Measurements from ENCODE around the gene CALM1.

CALM1 gene

GRCh38 chr14:90444077-90444696 lies 47.4 kb downstream of the CALM1 start:
- DNase-seq = no peak

- no peak for DNase-seq
These were observed 48.2 kb downstream of the CALM1 start for GRCh38 chr14:90445011-90445410.

GRCh38 chr14:90446405-90446804 lies 49.6 kb downstream of the CALM1 start:
- no peak for DNase-seq

DNA sequence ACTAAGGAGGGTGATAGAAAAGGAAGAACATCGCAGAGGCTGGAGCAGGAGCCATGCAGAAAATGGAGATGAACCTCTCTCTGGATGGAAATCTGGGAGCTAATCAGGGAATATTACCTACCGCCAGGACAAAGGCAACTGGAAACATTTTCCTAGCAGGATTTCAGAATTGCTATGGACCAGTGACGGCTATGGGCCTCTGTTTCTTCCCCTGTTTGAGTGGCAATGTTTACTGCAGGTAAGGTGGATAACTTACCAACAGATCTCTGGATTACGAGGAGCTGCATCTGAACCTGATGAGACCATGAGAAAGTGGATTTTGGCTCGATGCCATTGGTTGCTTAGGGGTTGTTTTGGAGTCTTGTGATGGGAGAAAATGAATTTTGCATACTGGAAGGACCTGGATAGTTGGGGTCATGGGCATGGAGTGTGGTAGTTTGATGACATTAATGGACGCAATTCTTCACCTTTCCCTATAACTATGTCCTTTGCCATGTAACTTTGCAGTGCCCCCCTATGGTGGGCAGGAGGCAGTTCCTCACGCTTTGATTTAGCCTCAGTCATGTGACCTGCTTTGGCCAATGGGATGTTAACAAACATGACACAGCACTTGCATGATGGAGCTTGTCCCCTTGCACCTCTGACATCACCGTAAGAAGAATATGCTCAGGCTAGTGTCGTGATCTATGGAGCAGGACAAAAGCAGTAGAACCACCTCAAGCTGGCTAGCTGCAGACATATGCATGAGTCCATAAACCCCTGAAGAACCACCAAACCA lies 51.1 kb downstream of the CALM1 start:
- DNase-seq = no peak

- no peak for DNase-seq
These were observed 52.6 kb downstream of the CALM1 start for GRCh38 chr14:90449411-90449810.

DNA sequence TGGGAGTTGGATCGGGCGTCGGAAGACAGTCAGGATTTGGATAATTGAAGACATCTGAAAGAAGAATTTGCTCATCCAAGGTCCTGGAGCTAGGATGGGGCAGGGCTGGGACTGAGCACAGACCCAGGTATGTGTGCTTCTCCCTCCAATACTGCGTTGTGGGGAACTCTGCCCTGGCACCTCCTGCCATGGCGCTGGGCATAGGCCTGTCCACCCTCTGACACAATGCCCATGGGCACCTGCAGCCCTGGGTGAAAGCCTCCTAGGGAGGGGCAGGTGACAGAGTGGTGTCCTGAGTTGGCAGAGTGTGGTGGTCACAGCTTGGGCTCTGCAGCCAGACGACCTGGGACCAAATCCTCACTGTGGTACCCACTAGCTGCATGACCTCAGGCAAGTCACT lies 53.3 kb downstream of the CALM1 start:
- no peak for DNase-seq

- DNase-seq = no peak
These were observed 53.8 kb downstream of the CALM1 start for GRCh38 chr14:90450667-90451066.

DNA sequence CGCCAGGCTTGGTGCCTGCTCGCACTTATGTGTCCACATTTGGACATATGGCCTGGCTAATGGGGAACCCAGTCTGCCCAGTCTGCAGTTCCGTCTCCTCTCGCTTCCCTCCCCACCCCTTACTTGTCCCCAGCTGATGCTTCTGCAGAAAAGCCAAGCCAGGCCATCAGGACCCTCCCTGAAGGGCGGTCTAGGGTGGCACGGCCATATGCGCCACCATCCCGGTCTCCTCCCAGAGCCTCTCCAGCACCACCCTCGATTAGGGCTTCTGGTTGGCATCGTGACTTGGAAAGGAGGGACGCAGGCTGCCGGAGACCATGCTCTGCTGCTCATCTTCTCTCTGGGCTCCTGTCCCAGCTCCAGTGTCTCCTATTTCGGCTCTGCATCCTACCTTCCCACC lies 54.6 kb downstream of the CALM1 start:
- no peak for DNase-seq

- DNase-seq = no peak
These were observed 55.1 kb downstream of the CALM1 start for GRCh38 chr14:90451961-90452360.

DNA sequence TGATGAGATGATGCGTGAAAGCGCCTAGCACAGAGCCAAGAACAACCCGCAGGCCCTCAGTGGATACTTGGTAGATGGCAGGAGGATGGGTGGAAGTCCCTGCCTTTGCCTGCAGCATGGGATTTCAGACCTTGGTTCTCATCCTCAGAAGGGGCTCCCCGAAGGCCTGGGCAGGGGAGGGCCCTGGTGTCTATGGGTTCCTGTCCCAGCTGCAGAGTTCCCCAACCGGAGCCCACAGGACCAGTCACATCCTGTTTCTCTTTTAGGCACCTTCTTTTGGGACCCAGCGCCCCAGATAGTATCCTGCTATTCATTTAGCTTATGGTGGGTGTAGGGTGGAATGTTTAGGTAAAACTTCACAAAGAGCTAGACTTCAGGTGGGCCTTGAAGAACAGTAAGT lies 55.5 kb downstream of the CALM1 start:
- DNase-seq = no peak

DNA sequence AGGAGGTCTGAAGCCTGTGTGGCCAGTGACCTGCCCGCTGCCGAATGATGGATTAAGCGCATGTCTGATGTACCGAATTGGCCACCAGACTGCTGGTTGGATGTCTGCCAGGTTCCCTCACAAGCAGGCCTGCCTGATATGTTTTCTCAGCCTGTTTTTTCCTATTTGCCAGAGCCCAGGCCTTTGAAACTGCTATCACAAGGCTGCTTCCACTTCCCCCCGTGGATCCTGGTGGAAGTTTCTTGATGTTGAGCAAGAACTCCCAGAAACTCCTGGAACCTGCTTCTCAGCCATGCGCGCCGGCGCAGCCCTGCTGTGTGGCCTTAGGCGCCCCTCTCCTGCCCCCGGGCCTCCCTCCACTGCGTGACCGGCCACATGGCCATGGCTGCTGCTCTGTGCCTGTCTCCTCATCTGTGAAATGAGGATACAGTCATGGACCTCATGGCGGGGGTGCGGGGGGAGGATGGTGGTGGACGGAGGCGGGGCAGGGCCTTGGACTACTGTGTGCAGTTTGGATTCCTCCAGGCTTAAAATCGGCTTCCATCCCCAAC lies 56.6 kb downstream of the CALM1 start:
- DNase-seq = no peak

GRCh38 chr14:90454041-90455000 lies 57.5 kb downstream of the CALM1 start:
- no peak for DNase-seq

DNA sequence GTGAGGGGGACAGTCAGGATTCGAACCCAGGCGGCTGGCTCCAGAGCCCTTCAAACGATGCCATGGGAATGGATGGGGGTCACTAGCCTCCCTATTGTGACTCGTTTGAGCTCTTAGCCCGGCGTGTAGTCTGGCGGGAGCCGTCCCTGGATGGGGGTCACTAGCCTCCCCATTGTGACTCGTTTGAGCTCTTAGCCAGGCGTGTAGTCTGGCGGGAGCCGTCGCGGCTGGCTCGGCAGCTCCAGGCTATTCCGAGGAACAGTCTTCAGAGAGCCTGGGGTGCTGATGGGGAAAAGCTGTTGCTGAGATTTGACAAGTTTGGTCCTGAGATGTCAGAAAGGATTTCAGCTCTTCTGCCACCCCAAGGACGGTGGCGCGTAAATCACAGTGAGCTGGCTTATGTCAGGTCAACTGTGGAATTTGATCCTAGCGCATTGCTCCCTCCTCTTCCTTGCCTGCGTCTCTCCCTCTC lies 58.3 kb downstream of the CALM1 start:
- DNase-seq = no peak

DNA sequence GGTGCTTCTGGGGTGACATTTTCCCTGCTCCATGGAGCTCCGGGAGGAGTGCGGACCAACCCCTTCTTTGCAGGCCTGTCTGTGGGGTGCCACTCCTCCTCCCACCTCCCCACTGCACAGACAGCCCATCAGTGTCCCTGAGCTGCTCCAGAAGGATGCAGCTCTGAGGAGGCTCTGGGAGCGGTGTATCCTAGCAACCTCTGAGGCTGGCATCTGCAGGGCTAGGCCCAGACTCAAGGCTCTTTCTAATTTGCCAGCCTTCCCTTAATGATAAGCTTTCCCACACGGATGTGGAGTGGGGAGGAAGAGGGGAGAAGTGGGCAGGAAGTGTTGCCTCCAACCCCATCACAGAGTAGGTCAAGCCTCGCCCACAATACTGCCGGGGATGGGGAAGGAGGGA lies 59.7 kb downstream of the CALM1 start:
- DNase-seq = no peak

- DNase-seq = no peak
These were observed 60.4 kb downstream of the CALM1 start for GRCh38 chr14:90457186-90457585.
